Glutamatergic neuron (in vitro differentiated cells): ENCODE results near the gene DLG1. TPM values are rescaled to one million over a fixed set of nuclear protein-coding genes. Genes with fewer than 3 reads are reported as not detected.

Experiments
- DNase-seq: peaks from one replicate; pipeline ENCODE4 v3.0.0; 2022
- H3K27ac Mint-ChIP-seq: one replicate; pipeline ENCODE4 v1.8.0; 2020; ENCODE audit warnings: mild to moderate bottlenecking, mixed read lengths, inconsistent platforms; ENCODE audit not compliant: unreplicated experiment
- H3K27me3 Mint-ChIP-seq: one replicate; pipeline ENCODE4 v1.8.0; 2020; ENCODE audit warnings: mild to moderate bottlenecking, moderate library complexity, mixed read lengths, inconsistent platforms; ENCODE audit not compliant: unreplicated experiment
- H3K36me3 Mint-ChIP-seq: one replicate; pipeline ENCODE4 v1.8.0; 2020; ENCODE audit warnings: mild to moderate bottlenecking, mixed read lengths, inconsistent platforms; ENCODE audit not compliant: unreplicated experiment
- H3K4me1 Mint-ChIP-seq: one replicate; pipeline ENCODE4 v1.8.0; 2020; ENCODE audit warnings: mild to moderate bottlenecking, low read depth, mixed read lengths, inconsistent platforms; ENCODE audit not compliant: unreplicated experiment
- H3K4me3 Mint-ChIP-seq: one replicate; pipeline ENCODE4 v1.8.0; 2020; ENCODE audit warnings: mild to moderate bottlenecking, mixed read lengths, inconsistent platforms; ENCODE audit not compliant: unreplicated experiment
- H3K9me3 Mint-ChIP-seq: one replicate; pipeline ENCODE4 v1.8.0; 2020; ENCODE audit warnings: mild to moderate bottlenecking, moderate library complexity, mixed read lengths, inconsistent platforms; ENCODE audit not compliant: unreplicated experiment
- total RNA-seq: library from RNA; stranded (reverse); fragmentation: NEBNext Ultra II Directional; extraction: Animal tissue kit (Norgen Biotek cat#: 25700); gene quantifications from one replicate; pipeline ENCODE4 v1.2.1, GENCODE V29; 2021; ENCODE audit not compliant: unreplicated experiment
- TF ChIP-seq, protein P1 (sequence below): fragments of 200-600 bp; sonication (generic); IDR thresholded peaks from one replicate; pipeline ENCODE4 v1.5.0; 2021; ENCODE audit not compliant: partially characterized antibody, unreplicated experiment

The DLG1 gene
- total RNA-seq, 1 donor from 2014 or later: 66.0 TPM

DNA sequence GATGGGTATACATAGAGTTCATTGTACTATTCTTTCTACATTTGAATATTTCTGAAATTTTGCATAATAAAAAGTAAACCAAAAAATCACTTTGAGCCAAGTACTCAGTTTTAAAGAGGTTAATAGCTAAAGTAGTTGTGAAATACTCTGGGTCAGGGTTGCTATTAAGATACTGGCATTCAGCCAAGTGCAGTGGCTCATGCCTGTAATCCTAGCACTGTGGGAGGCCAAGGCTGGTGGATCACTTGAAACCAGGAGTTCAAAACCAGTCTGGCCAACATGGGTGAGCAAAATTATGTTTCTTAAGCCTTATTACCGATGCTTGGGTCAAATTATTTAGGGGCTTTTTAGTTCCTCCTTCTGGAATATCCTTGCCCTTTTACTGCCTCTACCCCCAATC, 146.8 kb downstream of the DLG1 start:
- TF ChIP-seq, protein P1, sequence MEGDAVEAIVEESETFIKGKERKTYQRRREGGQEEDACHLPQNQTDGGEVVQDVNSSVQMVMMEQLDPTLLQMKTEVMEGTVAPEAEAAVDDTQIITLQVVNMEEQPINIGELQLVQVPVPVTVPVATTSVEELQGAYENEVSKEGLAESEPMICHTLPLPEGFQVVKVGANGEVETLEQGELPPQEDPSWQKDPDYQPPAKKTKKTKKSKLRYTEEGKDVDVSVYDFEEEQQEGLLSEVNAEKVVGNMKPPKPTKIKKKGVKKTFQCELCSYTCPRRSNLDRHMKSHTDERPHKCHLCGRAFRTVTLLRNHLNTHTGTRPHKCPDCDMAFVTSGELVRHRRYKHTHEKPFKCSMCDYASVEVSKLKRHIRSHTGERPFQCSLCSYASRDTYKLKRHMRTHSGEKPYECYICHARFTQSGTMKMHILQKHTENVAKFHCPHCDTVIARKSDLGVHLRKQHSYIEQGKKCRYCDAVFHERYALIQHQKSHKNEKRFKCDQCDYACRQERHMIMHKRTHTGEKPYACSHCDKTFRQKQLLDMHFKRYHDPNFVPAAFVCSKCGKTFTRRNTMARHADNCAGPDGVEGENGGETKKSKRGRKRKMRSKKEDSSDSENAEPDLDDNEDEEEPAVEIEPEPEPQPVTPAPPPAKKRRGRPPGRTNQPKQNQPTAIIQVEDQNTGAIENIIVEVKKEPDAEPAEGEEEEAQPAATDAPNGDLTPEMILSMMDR: no peak
- Mint-ChIP-seq H3K27me3 (no peaks in the 10 kb centered on the region), H3K4me1 (peaks cover 1% of the 10 kb centered on the region), H3K27ac (no peak overlapping the region), H3K4me3 (no peak overlapping the region), H3K9me3 (no peaks in the 10 kb centered on the region), H3K36me3 (peaks cover 30% of the 10 kb centered on the region)
- no peak for DNase-seq

GRCh38 chr3:197149528-197149927, 148.9 kb downstream of the DLG1 start:
- Mint-ChIP-seq H3K4me1 (peaks cover 1% of the 10 kb centered on the region), H3K27ac (no peak overlapping the region), H3K4me3 (no peak overlapping the region), H3K27me3 (no peaks in the 10 kb centered on the region), H3K36me3 (peaks cover 16% of the 10 kb centered on the region), H3K9me3 (no peaks in the 10 kb centered on the region)
- TF ChIP-seq, protein P1: no peak
- DNase-seq: no peak

DNA sequence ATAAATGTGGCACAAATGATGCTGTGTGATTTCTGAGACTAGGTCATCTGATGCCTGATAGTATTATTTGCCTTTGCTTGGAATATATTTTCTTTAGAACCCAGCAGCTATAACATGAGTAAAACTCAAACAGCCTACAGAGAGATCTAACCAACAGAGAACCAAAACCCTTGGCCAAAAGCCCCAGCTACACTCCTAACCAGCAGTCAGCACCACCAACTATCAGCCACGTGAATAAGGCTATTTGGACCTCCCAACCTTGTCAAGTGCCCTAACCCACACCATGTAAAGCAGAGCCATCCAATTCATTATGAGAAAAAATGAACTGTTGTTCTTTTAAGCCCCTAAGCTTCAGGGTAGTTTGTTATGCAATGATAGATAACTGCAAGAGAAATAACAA, 154.2 kb downstream of the DLG1 start:
- TF ChIP-seq, protein P1: no peak
- no peak overlapping the region for H3K4me3 Mint-ChIP-seq
- H3K36me3 Mint-ChIP-seq: peaks cover 7% of the 10 kb centered on the region
- no peak overlapping the region for H3K27ac Mint-ChIP-seq
- DNase-seq: no peak
- H3K9me3 Mint-ChIP-seq: no peaks in the 10 kb centered on the region
- no peaks in the 10 kb centered on the region for H3K27me3 Mint-ChIP-seq
- no peaks in the 10 kb centered on the region for H3K4me1 Mint-ChIP-seq

DNA sequence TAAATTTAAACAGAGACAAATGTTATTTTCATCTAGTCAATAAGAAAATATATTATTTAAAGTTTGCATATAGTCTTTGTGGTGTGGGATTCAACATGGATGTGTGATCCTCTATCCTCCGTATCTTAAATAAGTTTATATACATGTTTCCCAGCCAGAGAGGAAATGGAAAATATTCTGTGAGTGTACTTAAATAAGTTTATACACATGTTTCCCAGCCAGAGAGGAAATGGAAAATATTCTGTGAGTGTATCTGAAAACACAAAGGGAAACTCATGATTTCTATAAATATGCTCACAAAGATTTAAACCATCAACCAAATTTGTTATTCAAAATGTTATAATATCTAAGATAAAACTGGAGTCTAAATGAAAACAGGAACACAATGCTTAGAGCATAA, 158.8 kb downstream of the DLG1 start:
- Mint-ChIP-seq H3K36me3 (no peaks in the 10 kb centered on the region), H3K9me3 (no peaks in the 10 kb centered on the region), H3K4me3 (no peak overlapping the region), H3K4me1 (peaks cover 6% of the 10 kb centered on the region), H3K27ac (no peak overlapping the region), H3K27me3 (no peaks in the 10 kb centered on the region)
- TF ChIP-seq, protein P1: no peak
- no peak for DNase-seq

DNA sequence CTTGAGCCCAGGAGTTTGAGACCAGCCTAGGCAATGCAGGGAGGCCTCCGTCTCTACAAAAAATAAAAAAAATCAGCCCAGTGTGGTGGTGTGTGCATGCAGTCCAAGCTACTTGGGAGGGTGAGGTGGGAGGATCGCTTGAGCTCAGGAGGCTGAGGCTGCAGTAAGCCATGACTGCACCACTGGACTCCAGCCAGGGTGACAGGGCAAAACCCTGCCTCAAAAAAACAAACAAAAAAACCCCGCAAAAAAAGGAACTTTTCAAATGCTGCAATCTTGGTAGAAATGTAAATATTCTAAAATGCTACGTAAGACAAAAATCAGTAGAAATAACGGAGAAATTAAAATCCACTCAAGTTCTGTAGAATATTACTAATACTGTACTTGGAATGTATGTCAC, 160.7 kb downstream of the DLG1 start:
- no peak overlapping the region for H3K4me3 Mint-ChIP-seq
- TF ChIP-seq, protein P1: no peak
- no peaks in the 10 kb centered on the region for H3K36me3 Mint-ChIP-seq
- no peak for DNase-seq
- H3K9me3 Mint-ChIP-seq: no peaks in the 10 kb centered on the region
- H3K27ac Mint-ChIP-seq: no peak overlapping the region
- no peaks in the 10 kb centered on the region for H3K27me3 Mint-ChIP-seq
- peaks cover 6% of the 10 kb centered on the region for H3K4me1 Mint-ChIP-seq
